ENCODE results near the gene MATR3.

DNA sequence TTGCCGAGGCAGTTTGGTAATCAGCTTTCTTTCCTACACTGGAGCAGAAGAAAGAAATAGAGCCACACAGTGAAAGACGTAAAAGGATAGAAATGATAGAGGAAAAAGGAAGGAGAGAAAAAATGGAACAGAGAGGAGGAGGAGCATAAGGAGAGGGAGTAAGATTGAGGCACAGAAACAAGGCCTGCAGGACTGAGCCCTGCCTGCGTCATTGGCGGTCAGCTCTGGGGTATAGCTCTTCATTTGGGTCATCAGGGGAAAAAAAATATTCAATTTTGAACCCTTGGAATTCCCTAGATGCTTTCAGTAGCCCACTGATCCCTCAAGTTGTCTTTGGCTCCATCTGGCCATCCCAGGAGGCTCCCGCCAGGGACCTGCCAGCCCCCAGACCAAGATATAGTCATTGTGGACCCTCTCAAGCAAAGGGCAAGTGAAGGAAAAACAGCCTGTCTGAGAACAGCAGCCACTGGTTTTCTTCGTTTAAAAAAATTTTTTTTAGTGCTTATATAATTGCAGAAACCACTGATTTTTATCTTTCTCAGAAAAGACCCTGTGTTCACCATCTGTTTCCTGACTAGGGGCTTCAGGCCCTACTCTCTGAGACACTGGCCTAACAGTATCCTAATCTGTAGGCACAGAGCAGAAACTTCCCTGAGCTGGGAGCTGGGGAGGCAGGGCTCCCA, 31.3 kb upstream of the MATR3 start:
- TF ChIP-seq, protein P1, sequence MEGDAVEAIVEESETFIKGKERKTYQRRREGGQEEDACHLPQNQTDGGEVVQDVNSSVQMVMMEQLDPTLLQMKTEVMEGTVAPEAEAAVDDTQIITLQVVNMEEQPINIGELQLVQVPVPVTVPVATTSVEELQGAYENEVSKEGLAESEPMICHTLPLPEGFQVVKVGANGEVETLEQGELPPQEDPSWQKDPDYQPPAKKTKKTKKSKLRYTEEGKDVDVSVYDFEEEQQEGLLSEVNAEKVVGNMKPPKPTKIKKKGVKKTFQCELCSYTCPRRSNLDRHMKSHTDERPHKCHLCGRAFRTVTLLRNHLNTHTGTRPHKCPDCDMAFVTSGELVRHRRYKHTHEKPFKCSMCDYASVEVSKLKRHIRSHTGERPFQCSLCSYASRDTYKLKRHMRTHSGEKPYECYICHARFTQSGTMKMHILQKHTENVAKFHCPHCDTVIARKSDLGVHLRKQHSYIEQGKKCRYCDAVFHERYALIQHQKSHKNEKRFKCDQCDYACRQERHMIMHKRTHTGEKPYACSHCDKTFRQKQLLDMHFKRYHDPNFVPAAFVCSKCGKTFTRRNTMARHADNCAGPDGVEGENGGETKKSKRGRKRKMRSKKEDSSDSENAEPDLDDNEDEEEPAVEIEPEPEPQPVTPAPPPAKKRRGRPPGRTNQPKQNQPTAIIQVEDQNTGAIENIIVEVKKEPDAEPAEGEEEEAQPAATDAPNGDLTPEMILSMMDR (IDR thresholded peaks at IDR 0.05 in 4 of 5, conservative IDR thresholded peaks at IDR 0.05 in 1 of 5), result no peak
- no peak for TF ChIP-seq POLR2A (IDR thresholded peaks at IDR 0.05)
